GM12878 (cell line): ENCODE measurements around the gene COPS6. TPM values are rescaled to one million over a fixed set of nuclear protein-coding genes. Genes with fewer than 3 reads are reported as not detected.

Experiments used
- ATAC-seq: fragments of 200-7000 bp; cut with Tn5 transposase; 3 replicates; pipeline ENCODE4 v1.9.1; 2020; ENCODE audit warnings: mild to moderate bottlenecking, moderate library complexity
- BruUV-seq: library from RNA; stranded (reverse); fragments of 400-500 nt; replicated peaks from 2 replicates; lab custom pipeline; 2021; lab: Mats Ljungman, UMichigan
- CTCF ChIA-PET: fragments of 300-600 bp; sonication (Branson Sonifier 250); formaldehyde crosslinking; extraction: SDS; loops from one replicate; lab custom pipeline; 2021; ENCODE audit warnings: inconsistent platforms; lab: Yijun Ruan, JAX
- POLR2A ChIA-PET: fragments of 350-600 bp; formaldehyde crosslinking; extraction: SDS; loops from one replicate; lab custom pipeline; 2021; ENCODE audit warnings: inconsistent platforms; lab: Charles Lee
- RAD21 ChIA-PET: fragments of 300-600 bp; sonication (Branson Sonifier 250); formaldehyde crosslinking; loops from one replicate; lab custom pipeline; 2023; ENCODE audit warnings: antibody characterized with exemption; ENCODE audit not compliant: unreplicated experiment; lab: Charles Lee
- SMC1A ChIA-PET: fragments of 300-600 bp; sonication (Branson Sonifier 250); formaldehyde crosslinking; loops from one replicate; lab custom pipeline; 2023; ENCODE audit not compliant: unreplicated experiment, uncharacterized antibody; lab: Charles Lee
- DNase-seq: peaks from one replicate; pipeline ENCODE4 v3.0.0-alpha.2; 2011; ENCODE audit warnings: low read depth, low spot score
- FAIRE-seq: peaks from 3 replicates; lab custom pipeline; 2011; peaks lifted over from hg19 to GRCh38; lab: Jason Lieb, UNC
- H2AFZ ChIP-seq: 2 replicates; pipeline ENCODE4 v1.6.0; 2011; ENCODE audit warnings: low read depth, low read length, control low read depth; ENCODE audit not compliant: control insufficient read depth
- H3K27ac ChIP-seq: 2 replicates; pipeline ENCODE4 v1.5.1; 2011; ENCODE audit warnings: control low read depth; ENCODE audit not compliant: control insufficient read depth, insufficient read depth
- H3K27me3 ChIP-seq, 2 experiments: replicated peaks in 1 of 2; 2 replicates each; pipeline versions ENCODE4 v1.6.0 to v1.6.1; 2011; ENCODE audit warnings: low read length in 1 of 2; ENCODE audit not compliant: control insufficient read depth in 2 of 2, insufficient read depth in 2 of 2
- H3K36me3 ChIP-seq, 2 experiments: 2 replicates each; pipeline ENCODE4 v1.5.1; 2011; ENCODE audit warnings: low read length in 1 of 2; ENCODE audit not compliant: control insufficient read depth in 2 of 2, insufficient read depth in 2 of 2
- H3K4me1 ChIP-seq: 2 replicates; pipeline ENCODE4 v1.6.1; 2011; ENCODE audit warnings: mild to moderate bottlenecking, low read length, moderate library complexity, mixed read lengths; ENCODE audit not compliant: control insufficient read depth, insufficient read depth
- H3K4me2 ChIP-seq: 2 replicates; pipeline ENCODE4 v1.6.0; 2011; ENCODE audit warnings: control low read depth; ENCODE audit not compliant: control insufficient read depth, insufficient read depth
- H3K4me3 ChIP-seq: fragments of 200-600 bp; sonication (generic); 2 replicates; pipeline ENCODE4 v1.5.1; 2016
- H3K79me2 ChIP-seq: 2 replicates; pipeline ENCODE4 v1.6.0; 2011; ENCODE audit warnings: low read length; ENCODE audit not compliant: control insufficient read depth, insufficient read depth
- H3K9ac ChIP-seq: 2 replicates; pipeline ENCODE4 v1.8.0; 2011; ENCODE audit warnings: low read length, control low read depth, mixed read lengths; ENCODE audit not compliant: control insufficient read depth, insufficient read depth
- H3K9me3 ChIP-seq: replicated peaks from 3 replicates; pipeline ENCODE4 v1.5.1; 2011; ENCODE audit warnings: mild to moderate bottlenecking, low read length; ENCODE audit not compliant: control insufficient read depth, insufficient read depth
- H4K20me1 ChIP-seq: 2 replicates; pipeline ENCODE4 v1.6.0; 2011; ENCODE audit not compliant: control insufficient read depth, insufficient read depth
- ATF2 ChIP-seq: IDR thresholded peaks from 2 replicates; pipeline ENCODE4 v1.6.1; 2012; ENCODE audit warnings: low read length, inconsistent platforms
- JUND ChIP-seq: IDR thresholded peaks from 2 replicates; pipeline ENCODE4 v1.6.1; 2012; ENCODE audit warnings: low read depth, mild to moderate bottlenecking, low read length, improper control_type of control experiment, moderate library complexity
- MTA2 ChIP-seq: fragments of 450-650 bp; IDR thresholded peaks from 2 replicates; pipeline ENCODE4 v1.6.1; 2016; ENCODE audit warnings: low read depth, mild to moderate bottlenecking, moderate library complexity
- NR2C1 ChIP-seq: fragments of 450-650 bp; IDR thresholded peaks from 2 replicates; pipeline ENCODE4 v1.6.1; 2017; ENCODE audit warnings: antibody characterized with exemption, mild to moderate bottlenecking, moderate library complexity
- PKNOX1 ChIP-seq: fragments of 450-650 bp; IDR thresholded peaks from 2 replicates; pipeline ENCODE4 v1.6.1; 2016; ENCODE audit warnings: mild to moderate bottlenecking
- POLR2AphosphoS5 ChIP-seq: IDR thresholded peaks from 2 replicates; pipeline ENCODE4 v1.6.1; 2011; ENCODE audit warnings: mild to moderate bottlenecking, low read length, inconsistent platforms
- RFX5 ChIP-seq: IDR thresholded peaks from 2 replicates; pipeline ENCODE4 v1.6.1; 2011; ENCODE audit warnings: low read depth, low read length, improper control_type of control experiment
- TARDBP ChIP-seq: IDR thresholded peaks from 2 replicates; pipeline ENCODE4 v1.6.1; 2016; ENCODE audit warnings: borderline replicate concordance
- YBX1 ChIP-seq: fragments of 450-650 bp; IDR thresholded peaks from 2 replicates; pipeline ENCODE4 v1.6.1; 2016; ENCODE audit warnings: antibody characterized with exemption
- ZBTB11 ChIP-seq: fragments of 450-650 bp; formaldehyde crosslinking; IDR thresholded peaks from 2 replicates; pipeline ENCODE4 v1.5.0; 2022; ENCODE audit warnings: mild to moderate bottlenecking, missing genetic modification characterization
- ZNF207 ChIP-seq: fragments of 450-650 bp; IDR thresholded peaks from 2 replicates; pipeline ENCODE4 v1.6.1; 2014; ENCODE audit warnings: antibody characterized with exemption, mild to moderate bottlenecking, borderline replicate concordance
- whole genome bisulfite sequencing: methylation state at CpG from one replicate; pipeline ENCODE4 v1.1.6; 2016; ENCODE audit warnings: low lambda C conversion rate; ENCODE audit not compliant: insufficient replicate concordance, insufficient coverage; ENCODE audit errors: missing lambda C conversion rate; 5-methylcytosine and 5-hydroxymethylcytosine counted together
- in situ Hi-C: fragments of 300-500 bp; cut with MboI; formaldehyde crosslinking; loops from 9 replicates; pipeline ENCODE4 v1.14.3; 2018; ENCODE audit warnings: mixed read lengths
- intact Hi-C: fragments of 100-400 bp; cut with micrococcal nuclease; formaldehyde crosslinking; loops from one replicate; pipeline ENCODE4 v1.14.2; 2022; ENCODE audit not compliant: unreplicated experiment
- polyA plus RNA-seq, 11 experiments: library from polyadenylated mRNA; depleted of rRNA in 4 of 11; unstranded in 6 of 11; stranded (reverse) in 5 of 11; fragments of >200 nt; fragmentation: Nextera tagmentation in 4 of 11; fragmentation: Illumina TruSeq in 1 of 11; extraction: Ambion mirVana in 4 of 11; extraction: Trizol in 1 of 11; gene quantifications; 1 replicate in 1 of 11; 2 replicates in 10 of 11; pipeline versions ENCODE4 v1.2.1 to v1.2.3, GENCODE V29; 2011 to 2016; ENCODE audit warnings: inconsistent platforms in 2 of 11, missing spikeins in 2 of 11, low read depth in 1 of 11
- total RNA-seq, 4 experiments: library from RNA; depleted of rRNA in 3 of 4; stranded (reverse); fragments of >200 nt in 3 of 4; fragmentation: Illumina TruSeq in 1 of 4; extraction: Trizol in 1 of 4; gene quantifications; 2 replicates each; pipeline versions ENCODE4 v1.2.1 to v1.2.3, GENCODE V29; 2013 to 2021

Gene COPS6
- total and polyA plus RNA-seq, 10 of the 15 experiments (the other 5 are each of a cell fraction or from before 2014, with no cell fraction given), result 28.5 to 182 (median 81.5) TPM

- TF ChIP-seq PKNOX1, result peak; percentile 74
These were observed 11.7 kb downstream of the COPS6 start (continued) for GRCh38 chr7:100100420-100101015.

GRCh38 chr7:100101016-100101862 is 12.5 kb downstream of the COPS6 start, which contains the start of the genes AP4M1 and MCM7:
Gene AP4M1 (plus strand): TSS chr7:100101643. CDS start chr7:100101715, 72 bp downstream.
Gene MCM7 (minus strand): TSS chr7:100101397. CDS start chr7:100101294, 103 bp downstream.
- CTCF ChIA-PET, result interaction anchor here (0.7 to 1.7 kb wide), 13 partner anchors 12 to 789 kb away, joined by 3 to 11 read pairs (median 3); no protein-coding TSS in a partner anchor
- Histone ChIP-seq H3K9me3 (no peaks in the 10 kb centered on the region), H3K79me2 (peaks cover 29% of the 10 kb centered on the region), H4K20me1 (no peaks in the 10 kb centered on the region), H3K4me2 (peak within 1 kb of the TSS; percentile 80), H3K9ac (peak within 1 kb of the TSS; percentile 98), H3K27ac (peak within 1 kb of the TSS; percentile 97), H3K36me3 (peaks cover 27% of the 10 kb centered on the region in 2 experiments), H3K27me3 (no peaks in the 10 kb centered on the region), H3K4me3 (peak within 1 kb of the TSS; percentile 88), H2AFZ (peak within 1 kb of the TSS; percentile 72), H3K4me1 (peaks cover 16% of the 10 kb centered on the region)
- no TSS peak for BruUV-seq
- POLR2A ChIA-PET, result interaction anchor here (0.5 to 2.9 kb wide), 28 partner anchors 11 to 534 kb away, joined by 3 to 39 read pairs (median 4); partner anchors contain the start of genes CNPY4, COPS6, GAL3ST4 and LAMTOR4
- DNase-seq, result peak; percentile 92
- SMC1A ChIA-PET, result interaction anchor here (0.7 to 2.4 kb wide), 11 partner anchors 12 to 119 kb away, joined by 3 to 14 read pairs (median 3); no protein-coding TSS in a partner anchor
- ATAC-seq, result peak; percentile 94
- intact Hi-C loops (loop anchor here (1.0 to 2.0 kb wide), 3 partner anchors 19 to 48 kb away; partner anchors contain the start of gene LAMTOR4), in situ Hi-C loops (no loop called here)
- under 1% methylated on average over 71 of the region's 80 CpGs for WGBS
- RAD21 ChIA-PET, result interaction anchor here (0.8 to 2.7 kb wide), 9 partner anchors 13 to 437 kb away, joined by 3 to 23 read pairs (median 5); partner anchors contain the start of genes MBLAC1 and TRIM4
- peak; percentile 97 for FAIRE-seq
- TF ChIP-seq ATF2, result no peak
- TF ChIP-seq YBX1, result no peak
- TF ChIP-seq TARDBP, result no peak
- TF ChIP-seq ZBTB11 (CRISPR knock-in tag), result no peak
- no peak for TF ChIP-seq MTA2
- TF ChIP-seq RFX5, result 0 out of 2 replicates have a peak, but pooled peaks have one; percentile 33
- TF ChIP-seq NR2C1, result no peak
- peak; percentile 78; the same call in 1 of the 2 replicates for TF ChIP-seq POLR2AphosphoS5
- TF ChIP-seq JUND, result peak; percentile 47; the same call in 1 of the 2 replicates
- no peak for TF ChIP-seq ZNF207
